ENCODE results near the gene PHPT1. TPM values are rescaled to one million over a fixed set of nuclear protein-coding genes. Genes with fewer than 3 reads are reported as not detected.

The PHPT1 gene
- total and polyA plus RNA-seq, 8 donors, result 66.1 to 151 (median 100) TPM

DNA sequence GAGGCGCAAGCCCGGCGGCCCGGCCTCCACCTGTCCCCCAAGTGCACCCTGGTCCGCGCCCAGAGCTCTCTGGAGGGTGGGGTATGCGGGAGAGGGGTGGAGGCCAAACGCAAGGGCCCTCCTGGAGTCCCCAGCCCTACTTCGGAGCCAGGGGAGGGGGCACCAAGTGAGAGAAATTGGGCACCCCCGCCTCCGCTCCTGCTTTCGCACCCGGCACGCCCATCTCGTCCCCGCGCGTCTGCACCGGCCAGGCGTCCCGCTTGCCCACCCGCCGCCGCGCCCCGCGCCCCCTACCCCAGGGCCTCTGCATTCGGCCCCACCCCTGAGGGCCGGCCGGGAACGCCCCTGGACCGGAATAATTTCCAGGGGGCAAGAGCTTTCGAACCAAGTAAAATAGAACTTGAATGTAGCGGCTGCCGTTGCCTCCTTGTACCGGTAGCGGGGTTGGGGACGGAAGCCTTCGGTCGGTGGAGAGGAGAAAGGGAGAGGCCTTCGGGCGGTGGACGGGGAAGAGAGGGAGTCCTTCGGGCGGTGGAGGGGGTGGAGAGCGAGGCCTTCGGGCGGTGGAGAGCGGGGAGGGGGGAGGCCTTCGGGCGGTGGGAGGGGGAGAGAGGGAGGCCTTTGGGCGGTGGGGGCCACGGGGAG, 694 bp upstream of the PHPT1 start:
- peaks cover 0 to 15% of the 10 kb centered on the region in 2 donors for H3K36me3 ChIP-seq
- peak overlapping the region; percentile 76 to 90 for H3K27ac ChIP-seq
- peaks cover 26 to 55% of the 10 kb centered on the region in 2 donors for H3K4me1 ChIP-seq
- peak overlapping the region; percentile 77 to 93 for H3K4me3 ChIP-seq
- ATAC-seq, result peak; percentile 35
- peaks cover 28 to 49% of the 10 kb centered on the region in 2 donors for H3K27me3 ChIP-seq
- DNase-seq, result peak in 2 of 4 donors; percentile 36 to 53
- TF ChIP-seq, protein P1, sequence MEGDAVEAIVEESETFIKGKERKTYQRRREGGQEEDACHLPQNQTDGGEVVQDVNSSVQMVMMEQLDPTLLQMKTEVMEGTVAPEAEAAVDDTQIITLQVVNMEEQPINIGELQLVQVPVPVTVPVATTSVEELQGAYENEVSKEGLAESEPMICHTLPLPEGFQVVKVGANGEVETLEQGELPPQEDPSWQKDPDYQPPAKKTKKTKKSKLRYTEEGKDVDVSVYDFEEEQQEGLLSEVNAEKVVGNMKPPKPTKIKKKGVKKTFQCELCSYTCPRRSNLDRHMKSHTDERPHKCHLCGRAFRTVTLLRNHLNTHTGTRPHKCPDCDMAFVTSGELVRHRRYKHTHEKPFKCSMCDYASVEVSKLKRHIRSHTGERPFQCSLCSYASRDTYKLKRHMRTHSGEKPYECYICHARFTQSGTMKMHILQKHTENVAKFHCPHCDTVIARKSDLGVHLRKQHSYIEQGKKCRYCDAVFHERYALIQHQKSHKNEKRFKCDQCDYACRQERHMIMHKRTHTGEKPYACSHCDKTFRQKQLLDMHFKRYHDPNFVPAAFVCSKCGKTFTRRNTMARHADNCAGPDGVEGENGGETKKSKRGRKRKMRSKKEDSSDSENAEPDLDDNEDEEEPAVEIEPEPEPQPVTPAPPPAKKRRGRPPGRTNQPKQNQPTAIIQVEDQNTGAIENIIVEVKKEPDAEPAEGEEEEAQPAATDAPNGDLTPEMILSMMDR (IDR thresholded peaks at IDR 0.05), result no peak
- intact Hi-C loops (cut with DNase I), result no loop called here
- H3K9me3 ChIP-seq, result no peaks in the 10 kb centered on the region

DNA sequence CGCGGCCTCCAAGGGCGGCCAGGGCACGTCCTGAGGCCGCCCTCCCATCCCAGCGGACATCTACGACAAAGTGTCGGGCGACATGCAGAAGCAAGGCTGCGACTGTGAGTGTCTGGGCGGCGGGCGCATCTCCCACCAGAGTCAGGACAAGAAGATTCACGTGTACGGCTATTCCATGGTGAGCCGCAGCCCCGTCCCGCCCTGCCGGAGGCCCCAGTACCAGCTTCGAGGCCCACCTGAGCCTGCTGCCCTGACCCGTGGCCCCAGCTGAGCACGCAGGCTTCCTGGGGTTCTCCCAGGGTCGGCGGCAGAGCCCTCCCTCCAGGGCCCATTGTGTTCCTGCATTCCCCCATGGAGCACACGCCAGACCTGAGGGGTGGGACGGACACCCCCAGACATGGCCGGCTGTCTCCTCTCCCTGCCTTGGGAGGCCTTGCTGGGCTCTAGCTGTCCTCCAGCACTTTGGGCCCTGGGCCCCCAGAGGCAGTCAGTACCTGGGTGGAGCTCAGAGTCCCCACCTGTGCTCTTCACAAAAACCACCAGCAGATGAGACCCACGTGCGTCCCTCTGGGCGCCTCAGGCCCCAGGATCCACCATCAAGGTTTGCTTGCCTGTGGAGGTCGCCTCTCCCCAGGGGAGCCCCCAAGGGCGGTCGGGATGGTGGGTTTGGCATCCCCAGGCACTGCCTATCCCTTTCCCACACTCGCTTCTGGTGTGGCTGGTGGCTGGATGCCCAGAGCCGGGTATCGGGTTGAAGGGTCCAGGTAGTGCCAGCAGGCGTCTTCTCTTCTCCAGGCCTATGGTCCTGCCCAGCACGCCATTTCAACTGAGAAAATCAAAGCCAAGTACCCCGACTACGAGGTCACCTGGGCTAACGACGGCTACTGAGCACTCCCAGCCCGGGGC, 1.0 kb downstream of the PHPT1 start:
- peaks cover 18 to 45% of the 10 kb centered on the region in 2 donors for H3K4me1 ChIP-seq
- DNase-seq (peak in 1 of 4 donors; percentile 74), ATAC-seq (no peak)
- peak overlapping the region; percentile 76 to 90 for H3K27ac ChIP-seq
- intact Hi-C loops (cut with DNase I), result loop anchor here in 1 of 2 donors (10.0 kb wide), 1 partner anchor 85 kb away; no protein-coding TSS in a partner anchor
- H3K4me3 ChIP-seq, result peak overlapping the region; percentile 77 to 93
- peaks cover 0 to 15% of the 10 kb centered on the region in 2 donors for H3K36me3 ChIP-seq
- TF ChIP-seq, protein P1 (IDR thresholded peaks at IDR 0.05), result no peak
- H3K27me3 ChIP-seq, result peaks cover 18 to 34% of the 10 kb centered on the region in 2 donors
- no peaks in the 10 kb centered on the region for H3K9me3 ChIP-seq

DNA sequence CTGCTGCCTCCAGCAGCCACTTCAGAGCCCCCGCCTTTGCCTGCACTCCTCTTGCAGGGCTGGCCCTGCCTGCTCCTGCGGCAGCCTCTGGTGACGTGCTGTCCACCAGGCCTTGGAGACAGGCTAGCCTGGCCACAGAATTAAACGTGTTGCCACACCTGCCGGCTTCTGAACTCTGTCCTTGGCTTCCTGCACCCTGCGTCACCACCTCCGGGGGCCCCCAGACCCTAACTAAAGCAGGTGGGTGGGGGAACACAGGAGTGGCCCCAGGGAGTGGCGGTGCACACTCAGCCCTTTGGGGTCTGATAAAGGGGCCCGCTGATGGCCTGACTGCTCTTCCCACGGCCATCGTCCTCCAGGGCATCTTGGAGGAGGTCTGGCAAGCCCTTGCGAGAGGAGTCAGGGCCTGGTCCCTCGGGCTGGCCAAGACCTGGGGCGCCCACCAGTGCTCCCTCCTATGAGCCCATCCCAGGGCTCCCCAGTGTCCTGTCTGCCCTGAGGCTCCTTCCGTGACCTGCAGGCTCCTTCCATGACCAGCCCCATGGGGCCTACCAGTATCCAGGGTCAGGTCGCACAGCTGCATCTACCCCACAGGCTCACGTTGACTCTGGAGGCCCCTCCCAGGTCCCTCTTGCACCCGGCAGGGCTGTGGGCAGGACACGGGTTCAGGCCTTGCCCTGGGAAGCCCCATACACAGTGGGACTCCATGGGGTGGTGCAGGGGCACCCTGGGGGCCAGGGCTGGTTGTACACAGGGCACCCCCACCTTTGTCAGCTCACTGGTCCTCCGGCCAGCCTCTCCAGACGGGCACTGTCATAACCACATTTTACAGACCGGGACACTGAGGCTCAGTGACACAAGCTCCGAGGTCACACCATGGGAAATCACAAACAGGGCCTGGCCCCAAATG, 1.9 kb downstream of the PHPT1 start:
- peaks cover 11 to 25% of the 10 kb centered on the region in 2 donors for H3K27me3 ChIP-seq
- no peaks in the 10 kb centered on the region for H3K9me3 ChIP-seq
- TF ChIP-seq, protein P1 (IDR thresholded peaks at IDR 0.05), result no peak
- H3K4me3 ChIP-seq, result no peak overlapping the region
- no peak for ATAC-seq
- H3K27ac ChIP-seq, result no peak overlapping the region
- intact Hi-C loops (cut with DNase I), result loop anchor here in 1 of 2 donors (10.0 kb wide), 1 partner anchor 84 kb away; no protein-coding TSS in a partner anchor
- peak in 1 of 4 donors; percentile 73 for DNase-seq
- H3K36me3 ChIP-seq, result peaks cover 0 to 15% of the 10 kb centered on the region in 2 donors
- peaks cover 18 to 40% of the 10 kb centered on the region in 2 donors for H3K4me1 ChIP-seq

- peaks cover under 1 to 15% of the 10 kb centered on the region in 2 donors for H3K27me3 ChIP-seq
- intact Hi-C loops (cut with DNase I), result loop anchor here in 1 of 2 donors (10.0 kb wide), 1 partner anchor 83 kb away; no protein-coding TSS in a partner anchor
- H3K4me3 ChIP-seq, result no peak within 1 kb of the TSS
- DNase-seq, result peak in 1 of 4 donors; percentile 76
- peaks cover 0 to 15% of the 10 kb centered on the region in 2 donors for H3K36me3 ChIP-seq
- H3K4me1 ChIP-seq, result peaks cover 14 to 30% of the 10 kb centered on the region in 2 donors
- no peak within 1 kb of the TSS for H3K27ac ChIP-seq
- H3K9me3 ChIP-seq, result no peaks in the 10 kb centered on the region
- TF ChIP-seq, protein P1 (IDR thresholded peaks at IDR 0.05), result no peak
- ATAC-seq, result no peak
Measured at GRCh38 chr9:136851941-136852663, 2.9 kb downstream of the PHPT1 start, which contains the start of gene MAMDC4. MAMDC4 (plus strand) TSS chr9:136852346; CDS start chr9:136852417, 71 bp downstream.
